ENCODE data around the gene HES5.

Gene HES5

GRCh38 chr1:2547210-2548067 is 17.4 kb upstream of the HES5 start:
- DNase-seq (ENCODE audit: low read depth in 3 of 3, low spot score in 1 of 3), result no peak

- peak; percentile 60 to 65 (median 63) for DNase-seq (ENCODE audit: low read depth in 3 of 3, low spot score in 1 of 3)
Observed at GRCh38 chr1:2546515-2547209, 16.6 kb upstream of the HES5 start.

GRCh38 chr1:2545754-2546514 is 15.9 kb upstream of the HES5 start:
- peak; percentile 73 to 81 (median 78) for DNase-seq (ENCODE audit: low read depth in 3 of 3, low spot score in 1 of 3)

GRCh38 chr1:2544875-2545640 is 15.0 kb upstream of the HES5 start:
- no peak for DNase-seq (ENCODE audit: low read depth in 3 of 3, low spot score in 1 of 3)

GRCh38 chr1:2544093-2544874 is 14.2 kb upstream of the HES5 start:
- no peak for DNase-seq (ENCODE audit: low read depth in 3 of 3, low spot score in 1 of 3)

GRCh38 chr1:2543543-2544092 is 13.6 kb upstream of the HES5 start:
- no peak for DNase-seq (ENCODE audit: low read depth in 3 of 3, low spot score in 1 of 3)

- DNase-seq (ENCODE audit: low read depth in 3 of 3, low spot score in 1 of 3), result no peak
Observed at GRCh38 chr1:2542246-2542915, 12.3 kb upstream of the HES5 start.

- no peak for DNase-seq (ENCODE audit: low read depth in 3 of 3, low spot score in 1 of 3)
Observed at GRCh38 chr1:2541619-2542245, 11.7 kb upstream of the HES5 start.

- DNase-seq (ENCODE audit: low read depth in 3 of 3, low spot score in 1 of 3), result no peak
Observed at GRCh38 chr1:2540816-2541492, 10.9 kb upstream of the HES5 start.

GRCh38 chr1:2539312-2539907 is 9.3 kb upstream of the HES5 start:
- no peak for DNase-seq (ENCODE audit: low read depth in 3 of 3, low spot score in 1 of 3)

- no peak for DNase-seq (ENCODE audit: low read depth in 3 of 3, low spot score in 1 of 3)
Observed at GRCh38 chr1:2538872-2539271, 8.8 kb upstream of the HES5 start.

- DNase-seq (ENCODE audit: low read depth in 3 of 3, low spot score in 1 of 3), result no peak
Observed at GRCh38 chr1:2538376-2538775, 8.3 kb upstream of the HES5 start.

GRCh38 chr1:2537784-2538115 is 7.7 kb upstream of the HES5 start:
- DNase-seq (ENCODE audit: low read depth in 3 of 3, low spot score in 1 of 3), result no peak

- DNase-seq (ENCODE audit: low read depth in 3 of 3, low spot score in 1 of 3), result no peak
Observed at GRCh38 chr1:2535981-2536380, 5.9 kb upstream of the HES5 start.

- DNase-seq (ENCODE audit: low read depth in 3 of 3, low spot score in 1 of 3), result no peak
Observed at GRCh38 chr1:2535455-2535854, 5.4 kb upstream of the HES5 start.

GRCh38 chr1:2534687-2535441 is 4.8 kb upstream of the HES5 start:
- no peak for DNase-seq (ENCODE audit: low read depth in 3 of 3, low spot score in 1 of 3)

GRCh38 chr1:2534315-2534686 is 4.2 kb upstream of the HES5 start:
- DNase-seq (ENCODE audit: low read depth in 3 of 3, low spot score in 1 of 3), result no peak

Data from stimulated activated CD4-positive, alpha-beta T cell treated with anti-CD3 and anti-CD28 coated beads, TNF-alpha, amount 100 ng/mL, for 1 hour (primary cell).